ENCODE data around the gene USP5. TPM values are rescaled to one million over a fixed set of nuclear protein-coding genes. Genes with fewer than 3 reads are reported as not detected.
A peak's percentile ranks its signal among the peaks of the same experiment; 100 is the strongest.
"Not testable (repeated sequence)": the region's sequence is repeated elsewhere in the genome, so short reads cannot be mapped to it uniquely, and the experiment has no call there.

Gene USP5
- total and polyA plus RNA-seq, 2 experiments from 2014 or later, result 73.2 to 96.2 TPM

DNA sequence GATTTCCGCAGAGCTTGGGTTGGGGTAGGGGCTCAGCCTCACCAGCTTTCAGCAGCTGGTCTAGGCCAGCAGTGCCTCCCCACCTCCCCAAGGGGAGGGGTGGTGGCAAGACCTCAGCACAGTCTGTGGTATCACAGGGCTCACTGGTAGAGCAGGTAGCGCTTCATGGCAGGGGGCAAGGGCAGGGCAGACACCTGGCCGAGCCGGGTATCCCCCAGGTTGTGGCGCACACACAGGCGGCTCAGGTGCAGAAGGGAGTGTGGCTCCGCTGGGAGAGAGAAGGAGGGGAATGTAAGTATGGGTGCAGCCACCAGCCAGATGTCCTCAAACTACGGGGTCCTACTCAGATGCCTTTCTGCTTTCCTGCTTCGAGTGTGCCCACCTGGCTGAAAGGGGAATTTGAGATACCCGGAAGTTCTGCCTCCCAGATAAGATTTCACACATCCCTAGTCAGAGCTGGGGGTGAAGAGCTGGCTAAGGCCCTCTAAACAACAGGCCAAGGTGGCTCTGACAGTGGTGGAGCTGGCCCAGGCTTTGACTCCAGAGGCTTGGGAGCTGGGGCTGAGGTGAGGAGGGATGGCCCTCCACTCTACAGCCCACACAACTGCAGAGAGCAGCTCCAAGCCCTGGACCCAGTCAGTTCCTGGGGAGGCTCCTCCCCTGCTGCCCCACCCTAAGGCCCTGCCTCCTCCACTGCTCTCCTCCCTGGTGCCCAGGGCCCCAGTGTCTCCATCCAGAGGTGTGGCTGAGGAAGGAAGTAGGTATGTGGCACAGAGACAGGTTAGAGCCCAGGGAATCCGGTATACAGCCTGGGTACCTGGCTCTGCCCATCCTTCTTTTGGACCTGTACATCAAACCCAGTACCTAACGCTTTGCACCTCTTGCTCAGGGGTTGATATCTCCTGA lies 19.4 kb downstream of the USP5 start:
- no peak overlapping the region for H2AFZ ChIP-seq
- peak; percentile 68 for DNase-seq

GRCh38 chr12:6872073-6873048 lies 20.4 kb downstream of the USP5 start:
- Histone ChIP-seq H4K20me1 (ENCODE audit: insufficient read depth) (no peaks in the 10 kb centered on the region; the same call in 1 of the 2 replicates), H2AFZ (no peak overlapping the region), H3K79me2 (ENCODE audit: insufficient read depth) (peaks cover 44% of the 10 kb centered on the region), H3K27me3 (replicated peaks; ENCODE audit: insufficient read depth) (no peaks in the 10 kb centered on the region), H3K4me3 (peak overlapping the region; percentile 81), H3K9me2 (ENCODE audit: insufficient read depth) (no peaks in the 10 kb centered on the region), H3K9me3 (ENCODE audit: low read depth) (no peaks in the 10 kb centered on the region), H3K27ac (peak overlapping the region; percentile 78), H3K9ac (peak overlapping the region; percentile 85), H3K4me1 (ENCODE audit: insufficient read depth) (peaks cover 33% of the 10 kb centered on the region), H3K36me3 (ENCODE audit: low read depth) (peaks cover 19% of the 10 kb centered on the region), H3K4me2 (ENCODE audit: unreplicated experiment) (peak overlapping the region; percentile 93), H3F3A (ENCODE audit: insufficient read depth) (peaks cover 38% of the 10 kb centered on the region)
- 5 to 6% methylated on average over 34 to 39 of the region's 40 CpGs for WGBS, 2 experiments (ENCODE audit: low coverage in 1 of 2, low lambda C conversion rate in 2 of 2, missing lambda C conversion rate in 2 of 2)
- no peak for TF ChIP-seq EZH2phosphoT487 (IDR thresholded peaks at IDR 0.05; ENCODE audit: insufficient read depth, low read depth)
- no peak for TF ChIP-seq EZH2 (IDR thresholded peaks at IDR 0.05; ENCODE audit: insufficient read depth, poor library complexity, severe bottlenecking)
- peak; percentile 89 for DNase-seq
- in situ Hi-C loops (cut with MboI), result no loop called here

More for the DNA sequence above, 19.4 kb downstream of the USP5 start:
- peaks cover 39% of the 10 kb centered on the region for H3K4me1 ChIP-seq (ENCODE audit: insufficient read depth)
- peak overlapping the region; percentile 93 for H3K4me2 ChIP-seq (ENCODE audit: unreplicated experiment)
- H3K9me2 ChIP-seq (ENCODE audit: insufficient read depth), result no peaks in the 10 kb centered on the region
- TF ChIP-seq EZH2 (IDR thresholded peaks at IDR 0.05; ENCODE audit: insufficient read depth, poor library complexity, severe bottlenecking) (no peak), EZH2phosphoT487 (IDR thresholded peaks at IDR 0.05; ENCODE audit: insufficient read depth, low read depth) (no peak)
- 81% methylated on average over 12 of the region's 12 CpGs for WGBS, 2 experiments (ENCODE audit: low coverage in 1 of 2, low lambda C conversion rate in 2 of 2, missing lambda C conversion rate in 2 of 2)
- H3K27ac ChIP-seq, result peak overlapping the region; percentile 11; the same call in 1 of the 2 replicates
- in situ Hi-C loops (cut with MboI), result no loop called here
- H3K27me3 ChIP-seq (replicated peaks; ENCODE audit: insufficient read depth), result no peaks in the 10 kb centered on the region
- no peaks in the 10 kb centered on the region for H3K9me3 ChIP-seq (ENCODE audit: low read depth)
- H3K79me2 ChIP-seq (ENCODE audit: insufficient read depth), result peaks cover 44% of the 10 kb centered on the region
- H3F3A ChIP-seq (ENCODE audit: insufficient read depth), result peaks cover 38% of the 10 kb centered on the region
- H3K36me3 ChIP-seq (ENCODE audit: low read depth), result peaks cover 19% of the 10 kb centered on the region
- no peaks in the 10 kb centered on the region; the same call in 1 of the 2 replicates for H4K20me1 ChIP-seq (ENCODE audit: insufficient read depth)
- H3K9ac ChIP-seq, result peak overlapping the region; percentile 85
- H3K4me3 ChIP-seq, result peak overlapping the region; percentile 81

DNA sequence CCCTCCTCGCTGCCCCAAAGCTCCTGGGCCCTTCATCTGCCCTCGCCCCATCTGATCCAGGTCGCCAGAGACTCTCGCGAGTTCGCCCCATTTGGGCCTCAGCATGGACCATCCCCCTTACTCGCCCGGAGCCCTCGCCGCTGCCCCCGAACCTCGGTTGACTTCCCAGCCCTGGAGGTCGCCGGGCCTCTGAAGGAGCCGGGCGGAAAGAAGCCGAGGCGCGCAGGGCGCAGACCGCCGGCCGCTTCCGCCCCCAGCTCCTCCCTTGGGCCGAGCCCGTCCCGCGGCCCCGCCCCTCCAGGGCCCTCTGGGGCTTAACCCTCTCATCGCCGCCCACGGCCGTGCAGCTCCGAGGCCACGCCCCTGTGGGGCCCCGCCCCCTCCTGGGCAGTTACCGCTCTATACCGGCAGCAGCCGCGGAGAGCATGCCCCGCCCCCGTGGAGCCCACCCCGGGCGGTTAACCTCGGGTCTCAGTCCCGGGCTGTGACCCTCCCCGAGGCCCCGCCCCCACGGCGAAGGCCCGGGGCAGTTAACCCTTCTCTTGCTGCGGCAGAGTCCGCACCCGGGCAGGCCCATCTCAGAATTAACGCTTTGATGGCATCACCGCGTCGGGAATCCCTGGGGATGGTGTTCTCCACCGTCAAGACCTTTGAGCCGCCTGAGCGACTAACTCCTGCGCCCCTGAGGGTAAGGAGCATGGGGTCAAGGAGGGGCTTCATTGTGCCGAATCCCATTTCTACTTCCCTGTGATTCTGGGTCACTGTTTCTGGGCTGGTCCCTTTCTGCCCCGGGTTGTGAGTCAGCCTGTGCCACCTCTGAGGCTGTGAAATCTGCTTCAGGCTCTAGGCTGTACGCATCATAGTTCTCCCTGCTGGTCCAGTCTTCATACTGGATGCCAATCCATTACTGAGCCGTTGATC lies 21.4 kb downstream of the USP5 start, which contains the start of gene SPSB2:
Gene SPSB2 (minus strand): TSS at position 210 of the 921 bp plus-strand sequence. CDS start 402 bp downstream, outside the sequence.
- H3K79me2 ChIP-seq (ENCODE audit: insufficient read depth), result peaks cover 34% of the 10 kb centered on the region
- H3K9me2 ChIP-seq (ENCODE audit: insufficient read depth), result no peaks in the 10 kb centered on the region
- H3K27me3 ChIP-seq (replicated peaks; ENCODE audit: insufficient read depth), result no peaks in the 10 kb centered on the region
- no peaks in the 10 kb centered on the region for H3K9me3 ChIP-seq (ENCODE audit: low read depth)
- peak within 1 kb of the TSS; percentile 78 for H3K27ac ChIP-seq
- H3F3A ChIP-seq (ENCODE audit: insufficient read depth), result peaks cover 34% of the 10 kb centered on the region
- no peaks in the 10 kb centered on the region; the same call in 1 of the 2 replicates for H4K20me1 ChIP-seq (ENCODE audit: insufficient read depth)
- H3K36me3 ChIP-seq (ENCODE audit: low read depth), result peaks cover 19% of the 10 kb centered on the region
- H3K4me1 ChIP-seq (ENCODE audit: insufficient read depth), result peaks cover 33% of the 10 kb centered on the region
- peak within 1 kb of the TSS; percentile 85 for H3K9ac ChIP-seq
- 1 to 2% methylated on average over 40 to 60 of the region's 66 CpGs for WGBS, 2 experiments (ENCODE audit: low coverage in 1 of 2, low lambda C conversion rate in 2 of 2, missing lambda C conversion rate in 2 of 2)
- peak within 1 kb of the TSS; percentile 77 for H2AFZ ChIP-seq
- in situ Hi-C loops (cut with MboI), result no loop called here
- peak within 1 kb of the TSS; percentile 93 for H3K4me2 ChIP-seq (ENCODE audit: unreplicated experiment)
- peak; percentile 99 for DNase-seq
- TF ChIP-seq EZH2 (IDR thresholded peaks at IDR 0.05; ENCODE audit: insufficient read depth, poor library complexity, severe bottlenecking) (no peak), EZH2phosphoT487 (IDR thresholded peaks at IDR 0.05; ENCODE audit: insufficient read depth, low read depth) (no peak)
- H3K4me3 ChIP-seq, result peak within 1 kb of the TSS; percentile 81

GRCh38 chr12:6874015-6874368 lies 22.0 kb downstream of the USP5 start:
- H3K9me3 ChIP-seq (ENCODE audit: low read depth); H3K9me2 ChIP-seq (ENCODE audit: insufficient read depth); H3K27me3 ChIP-seq (replicated peaks; ENCODE audit: insufficient read depth); DNase-seq; in situ Hi-C loops (cut with MboI); H4K20me1 ChIP-seq (ENCODE audit: insufficient read depth): not testable (repeated sequence)
- Histone ChIP-seq H3K27ac (peak overlapping the region; percentile 78), H2AFZ (peak overlapping the region; percentile 77), H3K79me2 (ENCODE audit: insufficient read depth) (peaks cover 28% of the 10 kb centered on the region), H3F3A (ENCODE audit: insufficient read depth) (peaks cover 28% of the 10 kb centered on the region), H3K4me2 (ENCODE audit: unreplicated experiment) (peak overlapping the region; percentile 93), H3K4me3 (peak overlapping the region; percentile 81), H3K36me3 (ENCODE audit: low read depth) (peaks cover 19% of the 10 kb centered on the region), H3K9ac (peak overlapping the region; percentile 85), H3K4me1 (ENCODE audit: insufficient read depth) (peaks cover 29% of the 10 kb centered on the region)
- whole genome bisulfite sequencing, 2 experiments (ENCODE audit: low coverage in 1 of 2, low lambda C conversion rate in 2 of 2, missing lambda C conversion rate in 2 of 2), result 30 to 31% methylated on average over 9 of the region's 9 CpGs

DNA sequence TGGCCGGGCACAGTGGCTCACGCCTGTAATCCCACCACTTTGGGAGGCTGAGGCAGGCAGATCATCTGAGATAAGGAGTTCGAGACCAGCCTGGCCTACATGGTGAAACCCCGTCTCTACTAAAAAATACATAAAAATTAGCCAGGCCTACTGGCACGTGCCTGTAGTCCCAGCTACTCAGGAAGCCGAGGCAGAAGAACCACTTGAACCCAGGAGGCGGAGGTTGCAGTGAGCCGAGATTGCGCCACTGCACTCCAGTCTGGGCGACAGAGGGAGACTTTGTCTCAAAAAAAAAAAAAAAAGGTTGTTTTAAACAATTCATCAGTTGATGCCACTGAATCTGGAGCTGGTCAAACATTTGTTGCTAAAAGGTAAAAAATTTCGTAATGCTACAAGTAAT lies 27.9 kb downstream of the USP5 start:
- WGBS, 2 experiments (ENCODE audit: low coverage in 1 of 2, low lambda C conversion rate in 2 of 2, missing lambda C conversion rate in 2 of 2), result 96 to 98% methylated on average over 11 of the region's 11 CpGs
- H4K20me1 ChIP-seq (ENCODE audit: insufficient read depth); H3K9me2 ChIP-seq (ENCODE audit: insufficient read depth); H3K27ac ChIP-seq; DNase-seq; H3K9me3 ChIP-seq (ENCODE audit: low read depth); H3K27me3 ChIP-seq (replicated peaks; ENCODE audit: insufficient read depth); H3K79me2 ChIP-seq (ENCODE audit: insufficient read depth); H2AFZ ChIP-seq; H3F3A ChIP-seq (ENCODE audit: insufficient read depth); in situ Hi-C loops (cut with MboI); H3K36me3 ChIP-seq (ENCODE audit: low read depth); H3K9ac ChIP-seq; H3K4me3 ChIP-seq; H3K4me1 ChIP-seq (ENCODE audit: insufficient read depth); H3K4me2 ChIP-seq (ENCODE audit: unreplicated experiment): not testable (repeated sequence)

Data from GM23248 (cell line).